ENCODE measurements around the gene IGF1R.

IGF1R gene

DNA sequence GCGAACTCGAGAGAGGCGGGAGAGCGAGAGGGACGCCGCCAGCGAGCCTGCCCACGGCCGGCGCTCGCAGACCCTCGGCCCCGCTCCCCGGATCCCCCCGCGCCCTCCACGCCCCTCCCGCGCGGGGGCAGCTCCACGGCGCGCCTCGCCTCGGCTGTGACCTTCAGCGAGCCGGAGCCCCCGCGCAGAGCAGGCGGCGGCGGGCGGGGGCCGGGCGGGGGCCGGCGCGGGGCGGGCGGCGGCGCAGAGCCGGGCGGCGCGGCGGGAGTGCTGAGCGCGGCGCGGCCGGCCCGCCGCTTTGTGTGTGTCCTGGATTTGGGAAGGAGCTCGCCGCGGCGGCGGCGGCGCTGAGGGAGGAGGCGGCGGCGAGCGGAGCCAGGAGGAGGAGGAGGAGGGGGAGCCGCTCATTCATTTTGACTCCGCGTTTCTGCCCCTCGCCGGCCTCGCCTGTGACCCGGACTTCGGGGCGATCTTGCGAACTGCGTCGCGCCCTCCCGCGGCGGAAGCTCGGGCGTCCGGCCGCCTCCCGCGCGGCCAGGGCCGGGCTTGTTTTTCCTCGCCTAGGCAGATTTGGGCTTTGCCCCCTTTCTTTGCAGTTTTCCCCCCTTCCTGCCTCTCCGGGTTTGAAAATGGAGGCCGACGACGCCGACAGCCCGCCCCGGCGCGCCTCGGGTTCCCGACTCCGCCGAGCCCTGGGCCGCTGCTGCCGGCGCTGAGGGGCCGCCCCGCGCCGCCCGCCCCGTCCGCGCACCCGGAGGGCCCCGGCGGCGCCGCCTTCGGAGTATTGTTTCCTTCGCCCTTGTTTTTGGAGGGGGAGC lies 524 bp downstream of the IGF1R start:
- DNase-seq, result peak; percentile 19

DNA sequence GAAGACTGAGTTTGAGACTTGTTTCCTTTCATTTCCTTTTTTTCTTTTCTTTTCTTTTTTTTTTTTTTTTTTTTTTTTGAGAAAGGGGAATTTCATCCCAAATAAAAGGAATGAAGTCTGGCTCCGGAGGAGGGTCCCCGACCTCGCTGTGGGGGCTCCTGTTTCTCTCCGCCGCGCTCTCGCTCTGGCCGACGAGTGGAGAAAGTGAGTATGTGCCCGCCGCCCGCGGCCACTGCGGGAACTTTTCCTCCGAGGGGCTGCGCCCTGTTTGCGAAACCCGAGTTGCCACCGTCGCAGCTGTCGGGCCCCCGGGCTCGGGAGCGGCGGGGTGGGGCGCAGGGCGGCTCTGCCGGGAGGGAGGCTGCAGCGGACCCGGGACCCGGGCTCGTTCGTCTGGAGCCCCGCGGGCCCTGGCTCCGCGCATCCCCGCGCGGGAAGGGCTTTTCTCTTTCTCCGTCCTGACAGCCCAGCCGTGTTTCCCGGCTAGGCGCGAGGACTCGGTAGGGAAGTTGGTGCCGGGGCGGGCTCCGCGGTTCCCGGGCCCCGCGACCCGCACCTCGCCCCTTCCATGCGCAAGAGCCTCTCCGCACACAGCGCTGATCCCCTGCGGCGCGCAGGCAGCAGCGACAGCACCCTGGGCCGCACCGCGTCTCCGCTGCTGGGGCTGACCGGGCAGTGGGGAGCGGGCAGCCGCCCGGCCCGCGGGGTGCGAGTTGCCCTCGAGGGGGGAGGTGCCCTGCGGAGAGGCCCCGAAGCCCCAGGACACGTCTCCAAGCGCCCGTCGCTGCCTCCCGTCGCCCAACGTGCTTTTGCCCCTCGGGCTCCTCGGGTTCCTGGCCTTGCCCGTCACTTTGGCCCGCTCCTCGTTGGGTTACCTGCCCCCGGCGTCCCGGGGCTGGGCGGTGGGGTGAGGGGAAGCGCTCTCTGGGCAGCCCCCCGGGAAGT lies 1.4 kb downstream of the IGF1R start:
- peak; percentile 23 for DNase-seq

DNA sequence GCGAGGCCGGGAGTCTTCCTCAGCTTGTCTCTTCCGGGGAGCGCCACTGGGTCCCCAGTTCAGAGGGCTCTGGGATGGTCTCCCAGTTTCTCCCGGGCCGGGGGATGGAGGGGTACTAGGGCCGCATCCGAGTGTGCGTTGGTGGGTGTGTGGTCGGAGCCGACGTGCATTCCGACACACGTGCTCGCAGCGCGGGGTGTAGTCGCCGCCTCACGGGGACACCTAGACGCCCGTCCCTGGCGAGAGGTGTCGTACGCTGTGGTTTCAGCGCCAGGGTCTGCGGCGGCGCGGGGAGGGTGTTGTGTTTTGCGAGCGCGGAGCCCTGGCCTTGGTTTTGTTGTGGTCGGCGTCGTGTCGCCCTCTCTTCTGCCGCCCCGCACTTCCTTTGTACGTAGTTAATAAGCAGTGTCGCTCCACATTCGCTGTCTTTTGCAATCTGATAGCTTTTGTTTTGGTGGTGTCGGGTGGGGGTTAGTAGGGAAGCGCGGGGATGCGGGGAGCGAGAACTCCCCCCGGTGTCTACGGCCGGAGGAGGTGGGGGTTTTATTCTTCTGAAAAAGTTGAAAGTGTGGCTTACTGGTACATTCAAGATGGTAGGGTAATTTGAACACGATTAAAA lies 2.2 kb downstream of the IGF1R start:
- peak; percentile 67 for DNase-seq

DNA sequence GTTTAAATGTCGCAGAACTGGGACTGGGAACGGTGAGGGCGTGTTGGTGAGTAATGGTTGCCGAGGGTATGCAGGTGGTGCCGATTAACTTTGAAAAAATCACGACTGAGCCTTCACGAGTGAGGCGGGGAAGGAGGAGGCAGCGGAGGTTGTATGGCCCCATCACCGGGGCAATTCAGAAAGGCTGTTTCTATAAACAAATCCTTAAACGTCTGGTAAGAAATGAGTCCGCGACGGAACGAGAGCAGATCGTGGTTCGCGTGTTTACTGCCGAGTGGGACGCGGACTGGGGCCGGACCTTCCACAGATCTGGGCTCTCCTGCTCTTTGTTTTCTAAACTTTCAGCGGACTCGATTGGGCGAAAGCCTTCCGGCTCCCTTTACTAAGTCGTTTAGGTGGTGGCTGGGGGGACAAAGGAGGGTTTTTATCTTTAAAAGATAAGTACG lies 2.7 kb downstream of the IGF1R start:
- no peak for DNase-seq

DNA sequence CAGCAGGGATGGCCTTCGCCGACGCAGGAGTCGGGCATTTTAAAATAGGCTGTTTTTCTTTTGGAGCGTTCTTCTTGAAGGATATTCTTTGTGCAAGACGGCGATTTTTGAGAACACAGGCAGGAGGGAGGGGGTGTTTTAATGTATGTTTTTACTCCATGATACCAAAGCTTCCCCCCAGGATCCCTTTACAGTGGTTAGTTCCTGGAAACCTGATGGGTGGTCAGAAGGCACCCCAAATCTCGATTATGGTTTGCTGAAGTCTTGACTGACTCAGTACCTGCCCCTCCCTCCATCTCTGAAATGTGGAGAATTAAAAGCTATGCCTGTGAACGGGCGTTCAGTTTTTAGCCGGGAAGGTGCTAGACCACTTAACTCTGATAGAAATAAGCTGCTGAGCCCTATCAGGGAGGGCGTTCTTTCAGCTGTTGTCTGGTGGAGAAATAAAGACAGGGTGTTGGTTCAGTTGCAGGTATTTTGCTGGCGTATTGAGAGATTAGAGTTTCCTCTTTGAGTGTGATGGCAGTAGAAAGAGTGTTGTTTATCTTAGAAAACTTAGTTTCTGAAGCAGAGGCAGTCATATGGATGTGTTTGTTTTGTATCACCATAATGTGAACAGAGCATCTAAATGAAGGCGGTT lies 3.4 kb downstream of the IGF1R start:
- DNase-seq, result no peak

DNA sequence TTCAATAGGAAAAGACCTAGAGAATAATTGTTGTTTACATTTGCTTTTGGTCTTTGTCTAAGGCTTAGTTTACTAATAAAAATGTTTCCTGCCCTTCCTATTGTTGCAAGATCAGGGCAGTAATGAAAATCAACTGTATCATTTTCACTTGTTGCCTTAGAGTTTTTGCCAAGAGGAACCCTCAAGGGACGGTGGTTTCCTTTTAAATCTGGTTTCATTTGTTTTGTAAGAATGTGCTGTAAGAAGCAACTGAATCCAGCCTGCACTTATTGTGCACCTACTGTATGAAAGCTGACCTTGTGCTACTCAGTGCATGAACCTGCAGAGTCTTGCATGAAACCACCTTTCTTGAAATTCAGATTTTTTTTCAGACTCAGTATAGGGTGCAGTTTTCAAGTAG lies 5.3 kb downstream of the IGF1R start:
- DNase-seq, result no peak

DNA sequence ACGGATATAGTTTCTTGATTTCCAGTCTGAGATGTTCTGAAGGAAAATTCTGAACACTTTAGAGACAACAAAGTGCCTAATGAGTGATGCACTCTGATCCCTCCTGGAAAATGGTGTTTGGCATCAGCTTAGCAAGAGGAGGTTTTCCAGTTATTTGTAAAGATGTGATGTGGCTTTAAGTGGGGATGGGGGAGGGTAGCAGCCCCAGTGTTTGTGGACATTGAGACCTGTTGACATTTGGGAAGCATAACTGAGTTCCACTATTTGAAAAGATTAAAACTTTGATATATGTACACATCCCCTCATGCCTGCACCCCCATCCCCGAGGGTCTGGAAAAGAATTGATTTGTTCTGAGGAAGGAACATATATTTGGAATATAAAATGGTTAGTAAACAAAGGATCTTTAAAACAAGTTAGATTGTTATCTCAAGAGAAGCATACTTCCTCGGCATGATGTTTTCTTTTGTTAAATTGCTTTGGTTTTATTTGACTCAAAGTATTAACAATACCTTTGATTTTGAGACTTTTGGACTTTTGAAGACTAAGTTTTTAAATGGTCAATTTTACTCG lies 6.5 kb downstream of the IGF1R start:
- DNase-seq, result no peak

DNA sequence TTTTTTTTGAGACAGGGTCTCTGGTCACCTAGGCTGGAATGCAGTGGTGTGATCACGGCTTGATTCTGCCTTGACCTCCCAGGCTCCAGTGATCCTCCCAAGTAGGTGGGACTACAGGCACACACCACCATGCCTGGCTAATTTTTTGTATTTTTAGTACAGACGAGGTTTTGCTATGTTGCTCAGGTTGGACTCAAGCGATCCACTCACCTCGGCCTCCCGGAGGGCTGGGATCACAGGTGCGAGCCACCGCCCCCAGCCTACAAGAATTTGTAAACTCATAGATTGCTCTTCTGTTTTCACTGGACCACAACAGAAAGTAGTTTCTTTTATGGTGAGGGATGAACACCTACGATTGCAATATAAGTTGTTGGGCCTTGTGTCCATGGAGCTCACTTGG lies 7.4 kb downstream of the IGF1R start:
- no peak for DNase-seq

DNA sequence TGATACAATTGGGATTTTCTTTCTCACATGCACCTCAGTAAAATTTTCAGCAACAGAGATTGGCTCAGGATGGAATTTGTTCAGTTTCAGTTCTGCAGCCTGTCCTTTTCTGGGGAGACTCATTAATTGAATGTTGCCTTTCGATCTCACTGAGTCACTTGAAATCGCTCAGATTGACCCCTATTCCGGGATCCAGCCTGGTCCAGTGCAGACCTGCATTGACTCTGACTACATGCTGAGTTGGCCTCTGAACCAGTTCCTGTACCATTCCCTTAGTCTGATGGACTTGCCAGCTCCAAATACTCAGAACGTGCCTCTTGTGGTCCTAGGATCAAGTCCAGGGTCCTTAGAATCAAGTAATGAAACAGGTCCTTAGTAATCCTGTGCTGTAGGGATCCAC lies 9.4 kb downstream of the IGF1R start:
- no peak for DNase-seq

DNA sequence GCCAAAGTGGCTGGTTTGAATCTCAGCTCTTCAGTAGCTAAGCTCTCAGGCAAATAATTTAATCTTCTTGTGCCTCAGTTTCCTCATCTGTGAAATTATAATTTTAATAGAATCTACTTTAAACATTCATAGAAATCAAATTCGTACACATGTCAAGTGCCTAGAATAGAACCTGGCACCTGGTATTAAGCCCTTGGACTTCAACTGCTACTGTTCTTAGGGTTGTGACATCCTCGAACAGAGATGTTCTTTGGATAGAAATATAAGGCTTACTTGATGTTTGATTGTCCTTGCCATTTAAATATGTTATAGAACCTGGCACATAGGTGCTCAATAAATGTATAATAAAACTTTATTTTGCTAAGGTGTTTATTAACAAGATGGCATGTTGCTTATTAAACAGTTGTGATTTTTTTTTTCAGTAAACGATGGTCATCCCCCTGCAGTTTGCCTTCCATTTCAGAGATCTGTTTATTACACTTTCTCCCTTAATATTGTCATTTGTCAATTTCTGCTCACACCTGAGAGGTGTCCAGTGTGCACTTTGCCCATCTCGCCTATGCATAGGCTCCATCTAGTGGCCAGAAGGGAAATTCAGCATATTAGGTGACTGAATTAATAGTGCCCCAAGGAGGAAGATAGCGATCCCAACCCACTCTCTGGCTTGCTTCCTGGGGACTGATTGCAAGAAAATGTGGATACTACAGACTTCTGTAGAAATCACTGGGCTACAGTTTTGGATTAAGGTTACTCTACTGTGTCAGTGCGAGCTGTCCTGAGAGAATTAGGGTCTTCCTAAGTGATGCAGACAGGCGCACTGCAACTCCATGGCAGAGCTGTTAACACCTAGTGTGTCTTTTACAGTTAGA lies 10.7 kb downstream of the IGF1R start:
- peak; percentile 27 for DNase-seq

DNA sequence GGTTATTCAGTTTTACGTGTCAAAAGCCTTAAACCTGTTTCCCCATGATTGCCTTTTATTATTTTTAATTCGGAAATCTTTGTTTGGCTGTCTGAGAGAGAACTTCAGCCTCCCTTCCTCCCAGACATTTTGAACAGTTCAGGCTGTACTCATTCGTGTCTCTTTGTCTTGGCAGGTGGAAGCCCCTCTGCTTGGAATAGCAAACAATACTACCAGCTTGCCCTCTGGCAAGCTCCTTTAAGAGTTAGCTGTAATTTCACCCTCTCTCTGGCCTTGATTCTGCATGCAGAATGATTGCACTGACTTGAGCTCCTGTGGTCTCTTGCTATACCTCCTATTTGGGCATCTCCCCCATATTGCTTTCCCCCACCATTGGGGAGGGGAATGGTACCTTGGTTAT lies 11.7 kb downstream of the IGF1R start:
- DNase-seq, result no peak

DNA sequence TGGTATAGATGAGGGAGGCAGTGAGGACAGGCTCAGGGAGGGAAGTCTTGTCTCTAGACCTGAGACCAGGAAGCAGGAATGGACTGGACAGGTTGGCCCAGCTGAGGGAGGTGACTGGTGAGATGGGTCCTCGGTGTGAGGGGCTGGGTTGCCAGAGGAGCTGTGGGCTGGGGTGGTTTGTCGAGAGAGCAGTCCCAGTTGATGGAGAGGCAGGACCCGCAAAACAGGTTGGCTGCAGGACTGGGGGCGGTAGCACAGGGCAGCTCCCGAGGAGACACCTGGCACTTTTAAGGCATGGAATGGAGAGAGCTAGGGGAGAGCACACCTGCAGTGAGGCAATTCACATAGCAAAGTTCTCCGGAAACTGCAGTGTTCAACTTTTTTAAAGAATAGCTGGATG lies 14.7 kb downstream of the IGF1R start:
- no peak for DNase-seq

DNA sequence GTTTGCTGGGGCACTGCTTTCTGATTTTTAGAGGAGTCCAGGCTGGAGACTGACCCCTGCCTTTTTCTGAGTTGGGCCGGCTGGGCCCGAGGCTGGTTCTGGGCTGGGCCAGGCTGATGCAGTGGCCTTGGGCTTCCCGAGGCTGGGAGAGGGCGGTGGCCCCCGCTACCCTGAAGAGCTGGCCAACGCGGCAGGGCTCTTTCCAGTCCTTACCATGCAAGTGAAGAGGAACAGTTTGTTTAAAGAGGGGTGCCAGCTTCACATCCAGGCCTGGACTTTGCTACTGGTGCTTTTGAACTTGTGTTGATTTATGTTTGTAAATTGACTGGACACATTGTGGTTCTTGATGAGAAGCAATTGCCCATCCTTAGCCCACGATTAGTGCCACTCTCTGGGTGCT lies 15.3 kb downstream of the IGF1R start:
- no peak for DNase-seq

DNA sequence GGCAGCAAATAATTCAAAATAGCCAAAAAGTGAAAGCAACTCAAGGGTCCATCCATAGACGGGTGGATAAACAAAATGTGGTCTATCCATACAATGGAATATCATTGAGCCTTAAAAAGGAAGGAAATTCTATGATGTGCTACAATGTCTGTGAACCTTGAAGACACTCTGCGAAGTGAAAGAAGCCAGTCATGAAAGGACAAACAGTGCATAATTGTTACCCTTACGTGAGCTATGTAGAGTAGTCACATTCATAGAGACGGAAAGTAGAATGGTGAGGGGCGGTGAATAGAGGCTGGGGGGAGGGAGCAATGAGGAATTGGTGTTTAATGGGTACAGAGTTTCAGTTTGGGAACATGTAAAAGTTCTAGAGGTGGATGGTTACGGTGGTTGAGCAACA lies 18.1 kb downstream of the IGF1R start:
- DNase-seq, result no peak

DNA sequence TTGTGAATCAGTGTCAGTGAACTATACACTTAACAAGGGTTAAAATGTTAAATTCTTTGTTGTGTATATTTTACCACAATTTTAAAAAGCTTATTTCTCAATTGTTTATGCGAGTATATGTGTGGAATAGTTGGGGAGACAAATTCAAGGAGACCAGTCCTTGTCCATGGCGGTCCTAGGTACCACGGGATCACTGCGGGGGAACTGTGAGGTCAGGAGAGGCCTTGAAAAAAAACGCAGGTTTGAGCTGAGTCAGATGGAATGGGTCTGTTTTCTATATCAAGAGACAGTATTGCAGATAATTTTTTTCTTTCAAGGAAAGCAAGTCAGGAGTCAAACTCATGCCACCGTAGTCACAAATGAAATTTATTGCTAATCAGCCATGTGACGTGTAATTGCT lies 18.5 kb downstream of the IGF1R start:
- no peak for DNase-seq

DNA sequence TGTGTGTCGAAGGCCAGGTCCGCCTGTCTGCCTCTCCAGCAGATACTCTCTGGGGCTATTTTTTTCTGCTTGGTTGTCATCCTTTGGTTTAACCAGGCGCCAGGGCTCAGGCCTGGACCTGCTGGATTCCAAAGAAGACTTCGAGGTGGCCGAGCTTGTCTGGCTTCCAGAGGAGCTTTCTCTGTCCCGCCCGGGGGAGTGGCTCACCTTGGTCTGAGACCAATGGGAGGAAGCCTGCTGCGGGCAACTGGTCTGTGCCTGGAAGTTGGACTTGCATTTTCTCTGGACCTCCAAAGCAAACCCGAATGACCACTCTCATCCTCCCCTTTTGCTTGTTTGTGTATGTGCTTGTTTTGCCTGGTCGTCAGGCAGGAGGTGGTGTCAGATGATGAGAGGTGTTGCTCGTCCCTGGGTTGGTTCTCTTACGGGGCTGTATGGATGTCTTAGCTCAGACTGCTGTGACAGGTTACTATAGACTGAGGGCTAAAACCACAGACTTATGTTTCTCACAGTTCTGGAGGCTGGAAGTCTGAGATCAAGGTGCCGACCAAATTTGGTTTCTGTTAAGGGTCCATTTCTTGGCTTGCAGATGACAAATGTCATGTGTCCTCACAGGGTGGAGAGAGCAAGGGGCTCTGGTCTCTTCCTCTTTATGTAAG lies 19.3 kb downstream of the IGF1R start:
- no peak for DNase-seq

DNA sequence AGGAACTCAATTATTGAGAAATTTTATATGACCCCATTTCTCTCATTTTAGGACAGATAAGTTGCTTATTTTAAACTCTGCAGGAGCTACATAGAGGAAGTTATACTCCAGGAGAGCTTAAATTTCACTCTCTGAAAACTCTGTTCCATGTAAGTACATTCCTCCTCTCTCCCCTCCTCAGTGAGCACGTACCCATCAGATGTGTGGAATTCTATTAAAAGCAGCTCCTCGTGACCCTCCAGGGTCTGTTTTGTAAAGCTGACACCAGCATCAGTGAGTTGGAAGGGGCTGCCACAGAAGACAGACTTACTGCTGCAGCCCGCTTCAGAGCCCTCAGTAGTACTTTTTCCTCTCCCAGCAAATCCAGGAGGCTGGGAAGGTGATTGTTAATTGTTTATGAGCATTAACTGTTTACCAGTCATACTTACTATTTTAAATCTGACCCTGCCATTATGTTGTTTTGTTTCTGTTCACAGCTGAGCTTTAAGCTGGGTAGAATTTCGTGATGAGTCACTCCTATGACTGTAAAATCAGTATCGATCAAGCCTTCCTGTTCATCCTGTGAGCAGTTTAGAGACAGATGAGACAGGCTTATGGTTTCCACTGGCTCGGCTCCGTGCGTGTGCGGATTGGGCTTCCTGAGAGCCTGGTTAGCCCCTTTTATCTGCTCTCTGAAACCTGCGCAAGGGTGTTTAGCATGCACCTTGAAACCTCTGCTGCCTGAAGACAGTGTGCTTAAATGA lies 20.4 kb downstream of the IGF1R start:
- DNase-seq, result no peak

DNA sequence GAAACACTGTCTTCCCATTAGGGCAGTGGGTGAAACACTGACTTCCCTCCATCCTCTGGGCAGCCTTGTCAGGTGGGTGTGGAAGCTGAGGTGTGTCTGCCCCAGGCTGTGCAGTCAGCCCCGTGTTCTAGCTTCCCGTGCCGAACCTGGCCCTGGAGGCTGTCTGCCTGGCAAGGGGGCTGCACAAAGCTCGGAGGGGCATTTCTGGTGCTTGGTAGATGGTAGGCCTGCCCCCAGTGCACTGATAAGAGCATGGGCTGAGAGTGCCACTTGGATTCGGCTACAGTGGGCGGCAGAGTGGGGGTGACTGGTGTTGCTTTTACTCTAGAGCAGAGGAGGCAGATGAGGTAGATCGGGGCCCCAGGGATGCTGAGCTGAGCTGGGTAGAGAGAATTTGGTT lies 21.3 kb downstream of the IGF1R start:
- no peak for DNase-seq

DNA sequence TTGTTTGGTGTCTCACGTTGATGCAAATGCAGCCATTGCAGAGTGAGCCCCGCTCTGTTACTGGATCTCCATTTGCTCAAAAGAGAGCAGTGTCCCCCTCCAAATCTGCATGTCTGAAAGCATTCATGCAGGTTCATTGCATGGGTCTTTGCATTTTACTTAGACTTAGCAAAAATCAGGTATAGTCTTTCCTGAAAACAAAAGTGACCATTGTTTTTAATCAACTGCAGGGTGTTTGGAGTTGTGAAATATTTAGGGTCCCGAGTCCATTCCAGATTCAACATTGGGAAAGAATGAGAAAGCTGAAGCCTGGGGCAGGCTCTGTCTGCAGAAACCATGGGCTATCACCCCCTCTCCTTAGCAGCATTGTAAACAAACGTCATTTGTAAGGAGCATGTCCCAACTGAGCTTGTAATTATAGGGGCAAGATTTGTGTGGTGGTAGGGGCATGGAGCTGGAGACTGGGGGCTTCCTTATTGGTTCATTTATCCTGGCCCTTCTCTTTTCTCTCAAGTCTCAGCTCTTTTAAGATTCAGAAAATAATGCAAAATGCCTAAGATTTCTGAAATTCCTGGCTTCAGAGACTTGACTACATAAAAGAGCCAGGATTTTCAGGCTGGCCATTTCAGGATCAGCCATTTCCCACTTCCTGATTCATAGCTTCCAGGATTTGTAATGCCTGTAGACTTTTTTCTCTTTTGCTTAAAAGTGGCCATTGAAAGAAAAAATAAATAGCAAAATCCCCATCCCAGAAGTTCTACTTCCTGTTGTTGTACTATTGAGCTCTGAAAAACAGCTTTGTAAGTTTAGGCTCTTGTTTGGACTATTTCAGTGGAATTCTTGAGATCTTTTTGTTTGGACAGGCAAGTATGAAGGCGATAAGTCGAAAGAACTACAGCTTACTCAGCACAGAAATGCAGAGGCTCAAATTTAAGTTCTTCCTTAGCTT lies 23.0 kb downstream of the IGF1R start:
- no peak for DNase-seq
